HEK293 (cell line): ENCODE measurements around the gene IARS2.

Experiments used
- CTCF ChIA-PET: fragments of 350-600 bp; formaldehyde crosslinking; extraction: SDS; loops from one replicate; lab custom pipeline; 2021; ENCODE audit warnings: antibody characterized with exemption; lab: Yijun Ruan, JAX
- POLR2A ChIA-PET: fragments of 300-600 bp; formaldehyde crosslinking; extraction: SDS; loops from one replicate; lab custom pipeline; 2020; ENCODE audit warnings: antibody characterized with exemption, inconsistent platforms; lab: Yijun Ruan, JAX
- H3K27ac ChIP-seq: fragments of 200-500 bp; sonication (Bioruptor generic); 2 replicates; pipeline ENCODE4 v1.5.1; 2014; ENCODE audit warnings: low read depth, low read length, control low read depth, inconsistent platforms; ENCODE audit errors: extremely low read depth
- H3K36me3 ChIP-seq, 2 experiments: fragments of 200-500 bp in 1 of 2; sonication (Bioruptor generic) in 1 of 2; 1 replicate in 1 of 2; 2 replicates in 1 of 2; pipeline ENCODE4 v1.5.1; 2014 to 2017; ENCODE audit warnings: inconsistent platforms in 2 of 2, low read length in 2 of 2; ENCODE audit not compliant: control insufficient read depth in 2 of 2, insufficient read depth in 1 of 2
- H3K4me1 ChIP-seq: fragments of 200-500 bp; sonication (Bioruptor generic); 2 replicates; pipeline ENCODE4 v1.5.1; 2014; ENCODE audit warnings: mild to moderate bottlenecking, low read length, inconsistent platforms; ENCODE audit not compliant: control insufficient read depth, insufficient read depth
- H3K4me3 ChIP-seq: 2 replicates; pipeline ENCODE4 v1.5.1; 2011; ENCODE audit warnings: low read depth, mild to moderate bottlenecking, control low read depth, low read length, moderate library complexity
- H3K9me3 ChIP-seq: fragments of 200-500 bp; sonication (Bioruptor generic); 2 replicates; pipeline ENCODE4 v1.5.1; 2014; ENCODE audit warnings: low read depth, low read length, inconsistent platforms; ENCODE audit not compliant: control insufficient read depth, insufficient read depth
- ATF2 ChIP-seq: fragments of 450-650 bp; formaldehyde crosslinking; IDR thresholded peaks from 2 replicates; pipeline ENCODE4 v1.5.1; 2016; ENCODE audit warnings: missing biosample characterization, missing genetic modification characterization, low read depth
- OSR2 ChIP-seq: fragments of 450-650 bp; formaldehyde crosslinking; IDR thresholded peaks from 2 replicates; pipeline ENCODE4 v1.5.1; 2016; ENCODE audit warnings: missing biosample characterization, missing genetic modification characterization
- PBX3 ChIP-seq: sonication (generic); formaldehyde crosslinking; IDR thresholded peaks from 2 replicates; pipeline ENCODE4 v1.8.1; 2022; ENCODE audit warnings: mild to moderate bottlenecking, moderate library complexity, missing genetic modification reagents
- PRDM10 ChIP-seq: fragments of 450-650 bp; formaldehyde crosslinking; IDR thresholded peaks from 2 replicates; pipeline ENCODE4 v1.5.1; 2016; ENCODE audit warnings: missing biosample characterization, missing genetic modification characterization
- SALL2 ChIP-seq: fragments of 450-650 bp; formaldehyde crosslinking; IDR thresholded peaks from 2 replicates; pipeline ENCODE4 v1.5.0; 2017; ENCODE audit warnings: missing biosample characterization, mild to moderate bottlenecking, missing genetic modification characterization, borderline replicate concordance
- ZNF148 ChIP-seq: fragments of 450-650 bp; formaldehyde crosslinking; IDR thresholded peaks from 2 replicates; pipeline ENCODE4 v1.5.0; 2017; ENCODE audit warnings: missing biosample characterization, missing genetic modification characterization, borderline replicate concordance
- ZNF175 ChIP-seq: fragments of 450-650 bp; formaldehyde crosslinking; IDR thresholded peaks from 2 replicates; pipeline ENCODE4 v1.5.1; 2016; ENCODE audit warnings: missing biosample characterization, missing genetic modification characterization
- ZNF202 ChIP-seq: fragments of 450-650 bp; formaldehyde crosslinking; IDR thresholded peaks from 2 replicates; pipeline ENCODE4 v1.5.1; 2016; ENCODE audit warnings: missing biosample characterization, missing genetic modification characterization, borderline replicate concordance
- ZNF302 ChIP-seq: fragments of 450-650 bp; formaldehyde crosslinking; IDR thresholded peaks from 2 replicates; pipeline ENCODE4 v1.5.1; 2016; ENCODE audit warnings: missing biosample characterization, missing genetic modification characterization, low read depth
- ZNF600 ChIP-seq: fragments of 450-650 bp; formaldehyde crosslinking; IDR thresholded peaks from 2 replicates; pipeline ENCODE4 v1.5.1; 2016; ENCODE audit warnings: missing biosample characterization, missing genetic modification characterization
- ZNF704 ChIP-seq: fragments of 450-650 bp; formaldehyde crosslinking; IDR thresholded peaks from 2 replicates; pipeline ENCODE4 v1.5.1; 2016; ENCODE audit warnings: missing biosample characterization, missing genetic modification characterization
- ZNF777 ChIP-seq: fragments of 450-650 bp; formaldehyde crosslinking; IDR thresholded peaks from 2 replicates; pipeline ENCODE4 v1.5.1; 2017; ENCODE audit warnings: missing biosample characterization, missing genetic modification characterization, borderline replicate concordance

The IARS2 gene

GRCh38 chr1:220123889-220124288 is 30.0 kb downstream of the IARS2 start:
- no peak overlapping the region for H3K4me3 ChIP-seq
- TF ChIP-seq ZNF175 (tag by site-specific recombination) (no peak), PBX3 (CRISPR knock-in tag) (no peak), ZNF600 (tag by site-specific recombination) (no peak), OSR2 (tag by site-specific recombination) (no peak), ATF2 (tag by site-specific recombination) (no peak), PRDM10 (tag by site-specific recombination) (no peak), SALL2 (tag by site-specific recombination) (no peak), ZNF148 (tag by site-specific recombination) (no peak), ZNF202 (tag by site-specific recombination) (no peak), ZNF302 (tag by site-specific recombination) (no peak), ZNF777 (tag by site-specific recombination) (no peak)
- CTCF ChIA-PET, result interaction anchor here (0.6 to 2.0 kb wide), 5 partner anchors 10 to 86 kb away, joined by 3 to 7 read pairs (median 5); no protein-coding TSS in a partner anchor
- peaks cover 10 to 40% of the 10 kb centered on the region in 2 experiments for H3K36me3 ChIP-seq
- POLR2A ChIA-PET, result interaction anchor here (0.8 kb wide), 1 partner anchor 13 kb away, joined by 3 read pairs; no protein-coding TSS in a partner anchor
- no peaks in the 10 kb centered on the region for H3K9me3 ChIP-seq
- no peaks in the 10 kb centered on the region for H3K4me1 ChIP-seq
- no peak overlapping the region for H3K27ac ChIP-seq

- no peaks in the 10 kb centered on the region for H3K4me1 ChIP-seq
- H3K9me3 ChIP-seq, result no peaks in the 10 kb centered on the region
- H3K27ac ChIP-seq, result no peak overlapping the region
- peaks cover 15 to 44% of the 10 kb centered on the region in 2 experiments for H3K36me3 ChIP-seq
- H3K4me3 ChIP-seq, result no peak overlapping the region
- ChIA-PET POLR2A (no interaction called here), CTCF (interaction anchor here (0.6 to 2.0 kb wide), 4 partner anchors 11 to 86 kb away, joined by 3 to 7 read pairs (median 6); no protein-coding TSS in a partner anchor)
- no peak for TF ChIP-seq ZNF704 (tag by site-specific recombination)
These were observed 30.6 kb downstream of the IARS2 start for GRCh38 chr1:220124542-220124941.
